Endothelial cell of umbilical vein (primary cell): Measurements from ENCODE around the gene AKT1. TPM values are rescaled to one million over a fixed set of nuclear protein-coding genes. Genes with fewer than 3 reads are reported as not detected.

Experiments used
- BruUV-seq: library from RNA; stranded (reverse); fragments of 400-500 nt; replicated peaks from 2 replicates; lab custom pipeline; 2021; lab: Mats Ljungman, UMichigan
- CTCF ChIA-PET: fragments of 300-600, 350-600 bp; sonication (Branson Sonifier 250); formaldehyde crosslinking; loops from one replicate; lab custom pipeline; 2021; ENCODE audit warnings: antibody characterized with exemption, inconsistent platforms; lab: Charles Lee
- POLR2A ChIA-PET: fragments of 300-600, 350-600 bp; sonication (Branson Sonifier 250); formaldehyde crosslinking; loops from one replicate; lab custom pipeline; 2021; ENCODE audit warnings: antibody characterized with exemption, inconsistent platforms; lab: Charles Lee
- DNase-seq: peaks from one replicate; pipeline ENCODE4 v3.0.0-alpha.2; 2011; ENCODE audit warnings: low read depth, low spot score
- FAIRE-seq: peaks from 2 replicates; lab custom pipeline; 2011; peaks lifted over from hg19 to GRCh38; lab: Jason Lieb, UNC
- H2AFZ ChIP-seq: 2 replicates; pipeline ENCODE4 v1.6.0; 2012; ENCODE audit warnings: low read depth, low read length, control low read depth, inconsistent platforms
- H3K27ac ChIP-seq: 2 replicates; pipeline ENCODE4 v1.5.1; 2011; ENCODE audit warnings: low read depth, mild to moderate bottlenecking, control low read depth, low read length, moderate library complexity; ENCODE audit not compliant: insufficient read depth
- H3K27me3 ChIP-seq, 2 experiments: 2 replicates each; pipeline versions ENCODE4 v1.6.0 to v1.6.1; 2011; ENCODE audit warnings: low read length in 2 of 2, mixed read lengths in 1 of 2; ENCODE audit not compliant: control insufficient read depth in 2 of 2, insufficient read depth in 2 of 2
- H3K36me3 ChIP-seq, 2 experiments: 2 replicates in 1 of 2; 3 replicates in 1 of 2; pipeline ENCODE4 v1.5.1; 2011; ENCODE audit warnings: low read length in 2 of 2, mild to moderate bottlenecking in 1 of 2, moderate library complexity in 1 of 2; ENCODE audit not compliant: control insufficient read depth in 2 of 2, insufficient read depth in 2 of 2; ENCODE audit errors: extremely low read depth in 1 of 2
- H3K4me1 ChIP-seq: 3 replicates; pipeline ENCODE4 v1.5.1; 2011; ENCODE audit warnings: mild to moderate bottlenecking, low read length; ENCODE audit not compliant: control insufficient read depth, insufficient read depth; ENCODE audit errors: extremely low read depth
- H3K4me2 ChIP-seq: 2 replicates; pipeline ENCODE4 v1.6.1; 2011; ENCODE audit warnings: low read length, control low read depth, mixed read lengths; ENCODE audit not compliant: insufficient read depth
- H3K4me3 ChIP-seq, 3 experiments: fragments of 200-600 bp in 1 of 3; sonication (generic), shearing (Covaris generic) in 1 of 3; replicated peaks in 1 of 3; 2 replicates each; pipeline ENCODE4 v1.5.1; 2011 to 2016; ENCODE audit warnings: control low read depth in 3 of 3, low read length in 3 of 3, mild to moderate bottlenecking in 2 of 3, inconsistent platforms in 1 of 3, low read depth in 1 of 3, moderate library complexity in 1 of 3; ENCODE audit not compliant: insufficient read depth in 1 of 3
- H3K79me2 ChIP-seq: 2 replicates; pipeline ENCODE4 v1.6.0; 2012; ENCODE audit warnings: low read length, inconsistent platforms; ENCODE audit not compliant: control insufficient read depth, insufficient read depth
- H3K9ac ChIP-seq: replicated peaks from 2 replicates; pipeline ENCODE3; 2011; ENCODE audit warnings: low read length, control low read depth; ENCODE audit not compliant: insufficient read depth; ENCODE audit errors: extremely low read depth
- H3K9me1 ChIP-seq: replicated peaks from 3 replicates; pipeline ENCODE4 v1.6.0; 2011; ENCODE audit warnings: mild to moderate bottlenecking, low read length; ENCODE audit not compliant: control insufficient read depth, insufficient read depth; ENCODE audit errors: extremely low read depth
- H3K9me3 ChIP-seq: replicated peaks from 2 replicates; pipeline ENCODE4 v1.5.1; 2012; ENCODE audit warnings: low read length, inconsistent platforms; ENCODE audit not compliant: control insufficient read depth, insufficient read depth
- H4K20me1 ChIP-seq: replicated peaks from 2 replicates; pipeline ENCODE3; 2011; ENCODE audit warnings: mild to moderate bottlenecking, low read length; ENCODE audit not compliant: control insufficient read depth, insufficient read depth; ENCODE audit errors: extremely low read depth
- CTCF ChIP-seq, 2 donors: IDR thresholded peaks; 1 replicate in 1 of 2; 2 replicates in 1 of 2; pipeline ENCODE4 v1.5.1; 2011; ENCODE audit warnings: low read length in 2 of 2, mild to moderate bottlenecking in 2 of 2, moderate library complexity in 2 of 2, control low read depth in 1 of 2, inconsistent platforms in 1 of 2, low read depth in 1 of 2; ENCODE audit not compliant: insufficient read depth in 1 of 2; ENCODE audit errors: extremely low read depth in 1 of 2
- EZH2 ChIP-seq: IDR thresholded peaks from 2 replicates; pipeline ENCODE4 v1.6.1; 2012; ENCODE audit warnings: borderline replicate concordance, low read depth, mild to moderate bottlenecking, moderate library complexity, low read length, inconsistent platforms; ENCODE audit not compliant: severe bottlenecking
- FOS ChIP-seq: IDR thresholded peaks from 2 replicates; pipeline ENCODE4 v1.6.1; 2011; ENCODE audit warnings: mild to moderate bottlenecking, low read length, moderate library complexity, borderline replicate concordance; ENCODE audit not compliant: insufficient read depth
- GATA2 ChIP-seq: IDR thresholded peaks from 2 replicates; pipeline ENCODE4 v1.7.0; 2011; ENCODE audit warnings: low read depth, mild to moderate bottlenecking, moderate library complexity, mixed read lengths, low read length; ENCODE audit not compliant: insufficient read length, insufficient read depth
- JUN ChIP-seq: IDR thresholded peaks from 2 replicates; pipeline ENCODE4 v1.6.1; 2011; ENCODE audit warnings: borderline replicate concordance, low read depth; ENCODE audit not compliant: insufficient read length, insufficient read depth
- MAX ChIP-seq: IDR thresholded peaks from 2 replicates; pipeline ENCODE4 v1.6.1; 2011; ENCODE audit not compliant: insufficient read depth, insufficient read length
- POLR2AphosphoS5 ChIP-seq: IDR thresholded peaks from 2 replicates; pipeline ENCODE4 v1.6.1; 2012; ENCODE audit warnings: low read depth, mild to moderate bottlenecking, control low read depth, low read length, moderate library complexity; ENCODE audit not compliant: insufficient read depth
- dilution Hi-C: fragments of 300-500 bp; cut with MboI; formaldehyde crosslinking; loops from one replicate; pipeline ENCODE4 v1.15.0; 2019; ENCODE audit warnings: low sequenced_read_pairs; ENCODE audit not compliant: extremely low pct_ligation_motif_present
- intact Hi-C: fragments of 100-400 bp; cut with micrococcal nuclease; formaldehyde crosslinking; loops from one replicate; pipeline ENCODE4 v1.10.0; 2022
- polyA plus RNA-seq, 4 experiments: library from polyadenylated mRNA; depleted of rRNA in 3 of 4; stranded (reverse) in 3 of 4; unstranded in 1 of 4; fragments of >200 nt; gene quantifications; 2 replicates each; pipeline versions ENCODE4 v1.2.1 to v1.2.3, GENCODE V29; 2011 to 2012; ENCODE audit warnings: missing spikeins in 1 of 4
- total RNA-seq: library from RNA; stranded (reverse); gene quantifications from 2 replicates; pipeline ENCODE4 v1.2.3, GENCODE V29; 2021

The AKT1 gene
- total and polyA plus RNA-seq, 2 donors (not counting 3 experiments of a cell fraction or from before 2014, with no cell fraction given) = 177 to 191 TPM

GRCh38 chr14:104826861-104827176 lies 31.3 kb upstream of the AKT1 start:
- peak overlapping the region; percentile 7 for H3K4me2 ChIP-seq
- no peak overlapping the region for H3K9ac ChIP-seq
- H3K4me1 ChIP-seq = peaks cover 10% of the 10 kb centered on the region
- peak overlapping the region in 1 of 3 experiments; percentile 39 for H3K4me3 ChIP-seq
- CTCF ChIA-PET = interaction anchor here (0.6 to 3.9 kb wide), 16 partner anchors 13 to 263 kb away, joined by 3 to 117 read pairs (median 3); partner anchors contain the start of genes CEP170B, SIVA1 and ZBTB42
- H3K9me3 ChIP-seq = no peaks in the 10 kb centered on the region
- dilution Hi-C loops = no loop called here
- H3K27ac ChIP-seq = no peak overlapping the region
- no peaks in the 10 kb centered on the region for H4K20me1 ChIP-seq
- intact Hi-C loops = loop anchor here (1.0 to 5.0 kb wide), 4 partner anchors 32 to 75 kb away; partner anchors contain the start of genes AKT1, CEP170B and SIVA1
- H3K27me3 ChIP-seq = no peaks in the 10 kb centered on the region
- TF ChIP-seq MAX = no peak
- no peak for TF ChIP-seq CTCF (IDR thresholded peaks at IDR 0.05; ENCODE audit: extremely low read depth in 1 of 2, insufficient read depth in 1 of 2, low read depth in 1 of 2, low read length in 2 of 2)
- no peak for TF ChIP-seq EZH2
- no peak for TF ChIP-seq POLR2AphosphoS5
- no peak for TF ChIP-seq GATA2
- no peak for TF ChIP-seq FOS
- TF ChIP-seq JUN = no peak
- no peaks in the 10 kb centered on the region for H3K79me2 ChIP-seq
- FAIRE-seq (no peak), DNase-seq (no peak)
- BruUV-seq = no TSS peak
- no peaks in the 10 kb centered on the region for H3K36me3 ChIP-seq
- POLR2A ChIA-PET = no interaction called here
- peak overlapping the region; percentile 1 for H2AFZ ChIP-seq
- no peaks in the 10 kb centered on the region for H3K9me1 ChIP-seq
